HG02943 (cell line): ENCODE results near the gene DAAM2.

ENCODE experiments used
- ATAC-seq: cut with Tn5 transposase; IDR thresholded peaks from one replicate; pipeline ENCODE4 v1.9.1; 2021; ENCODE audit warnings: mild to moderate bottlenecking, low read depth, moderate library complexity; ENCODE audit not compliant: unreplicated experiment

The DAAM2 gene

DNA sequence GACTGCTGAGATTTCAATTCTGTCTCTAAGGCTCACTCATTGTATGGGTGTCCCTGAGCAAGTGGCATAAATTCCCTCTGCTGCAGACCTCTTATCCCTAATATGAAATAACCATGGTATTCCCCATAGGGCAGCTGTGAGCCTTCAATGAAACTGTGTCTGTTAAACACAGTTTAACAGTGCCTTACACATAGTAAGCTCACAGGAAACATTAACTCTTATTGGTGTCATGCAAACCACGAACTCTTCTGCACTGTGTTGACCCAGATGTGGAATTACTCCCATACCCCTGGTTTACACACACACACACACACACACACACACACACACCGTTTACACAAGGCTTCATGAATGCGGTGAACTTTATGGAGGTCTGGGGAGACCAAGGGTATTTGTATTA, 23.2 kb downstream of the DAAM2 start:
- no peak for ATAC-seq

DNA sequence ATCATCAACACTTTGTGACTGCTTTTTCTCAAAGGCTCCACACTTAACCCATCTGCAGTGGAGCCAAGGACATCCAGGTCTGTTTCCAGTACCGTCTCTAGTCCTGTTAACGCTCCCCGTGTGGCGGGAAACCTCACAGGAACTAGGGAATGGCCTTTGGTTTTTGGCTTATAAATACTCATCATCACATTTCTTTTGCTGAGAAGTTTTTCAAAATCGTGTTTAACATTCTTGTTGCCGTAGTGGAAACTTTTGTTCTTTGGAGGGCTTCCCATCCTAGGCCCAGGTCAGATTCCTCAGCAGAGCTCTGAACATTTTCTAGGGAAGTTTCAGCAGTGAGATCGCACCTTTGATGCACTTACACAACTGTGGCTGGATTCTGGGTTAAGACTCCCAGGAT, 24.6 kb downstream of the DAAM2 start:
- no peak for ATAC-seq

- no peak for ATAC-seq
Measured at GRCh38 chr6:39818695-39819094, 26.5 kb downstream of the DAAM2 start.

GRCh38 chr6:39819228-39819627, 27.1 kb downstream of the DAAM2 start:
- no peak for ATAC-seq

DNA sequence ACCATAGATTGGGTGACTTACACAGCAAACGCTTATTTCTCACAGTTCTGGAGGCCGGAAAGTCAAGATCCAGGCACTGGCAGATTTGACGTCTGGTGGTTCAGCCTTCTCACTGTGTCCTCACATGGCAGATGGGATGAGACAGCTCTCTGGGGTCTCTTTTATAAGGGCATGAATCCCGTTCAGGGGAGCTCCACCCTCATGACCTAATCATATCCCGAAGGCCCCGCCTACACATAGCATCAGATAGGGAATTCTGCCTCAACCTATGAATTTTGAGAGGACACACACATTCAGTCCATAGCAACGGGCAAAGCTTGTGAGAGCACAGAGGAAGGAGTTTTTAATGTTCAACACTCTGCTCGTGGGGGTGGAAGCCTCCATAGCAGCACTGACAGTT, 27.5 kb downstream of the DAAM2 start:
- no peak for ATAC-seq

DNA sequence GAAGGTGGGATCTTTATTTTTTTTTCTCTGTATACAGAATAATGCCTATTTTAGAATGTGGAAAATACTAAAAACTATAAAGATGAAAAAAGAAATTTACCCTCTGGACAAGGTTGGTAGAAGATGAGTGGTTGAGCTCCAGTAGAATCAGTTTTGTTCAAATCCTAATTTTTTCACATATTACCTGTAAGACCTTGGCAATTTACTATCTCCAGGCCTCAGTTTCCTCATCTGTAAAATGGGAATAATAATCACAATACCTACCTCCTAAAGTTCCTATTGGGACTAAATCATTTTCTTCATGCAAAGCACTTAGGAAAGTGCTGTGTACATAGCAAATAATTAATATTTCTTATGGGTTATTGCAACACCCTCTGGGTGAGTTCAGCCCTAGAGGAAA, 28.4 kb downstream of the DAAM2 start:
- no peak for ATAC-seq

DNA sequence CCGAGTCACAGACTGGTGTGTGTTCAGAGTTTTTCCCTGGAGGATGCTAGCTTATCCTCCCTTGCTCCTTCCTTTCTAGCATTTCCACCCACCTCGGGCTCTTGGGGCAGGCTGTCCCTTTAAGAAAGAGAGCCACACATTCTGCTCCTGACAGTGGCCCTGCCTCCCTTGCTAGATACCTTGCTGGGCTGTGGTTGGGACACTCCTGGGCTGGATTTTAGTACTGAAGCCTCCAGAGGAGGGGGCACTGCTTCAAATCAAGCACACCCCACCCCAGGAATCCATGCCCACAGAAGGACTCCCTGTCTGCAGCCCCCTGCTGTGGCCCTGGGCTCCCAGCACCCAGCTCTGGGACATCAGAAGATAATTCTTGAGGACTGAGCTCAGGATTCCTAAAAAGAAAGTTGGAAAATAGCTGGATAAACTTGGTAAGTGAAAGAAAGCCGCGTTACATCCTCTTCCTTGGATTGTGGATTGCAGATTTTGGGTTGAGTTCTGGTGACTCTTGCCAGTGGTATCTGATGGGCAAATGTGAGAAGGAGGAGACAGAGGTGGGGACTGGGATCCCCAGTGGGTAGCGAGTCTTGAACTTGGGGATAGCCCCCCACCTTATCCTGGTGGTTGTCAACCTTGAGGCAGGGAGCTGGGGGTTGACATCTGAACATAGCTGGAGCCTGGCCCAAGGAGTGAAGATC, 29.0 kb downstream of the DAAM2 start:
- no peak for ATAC-seq

DNA sequence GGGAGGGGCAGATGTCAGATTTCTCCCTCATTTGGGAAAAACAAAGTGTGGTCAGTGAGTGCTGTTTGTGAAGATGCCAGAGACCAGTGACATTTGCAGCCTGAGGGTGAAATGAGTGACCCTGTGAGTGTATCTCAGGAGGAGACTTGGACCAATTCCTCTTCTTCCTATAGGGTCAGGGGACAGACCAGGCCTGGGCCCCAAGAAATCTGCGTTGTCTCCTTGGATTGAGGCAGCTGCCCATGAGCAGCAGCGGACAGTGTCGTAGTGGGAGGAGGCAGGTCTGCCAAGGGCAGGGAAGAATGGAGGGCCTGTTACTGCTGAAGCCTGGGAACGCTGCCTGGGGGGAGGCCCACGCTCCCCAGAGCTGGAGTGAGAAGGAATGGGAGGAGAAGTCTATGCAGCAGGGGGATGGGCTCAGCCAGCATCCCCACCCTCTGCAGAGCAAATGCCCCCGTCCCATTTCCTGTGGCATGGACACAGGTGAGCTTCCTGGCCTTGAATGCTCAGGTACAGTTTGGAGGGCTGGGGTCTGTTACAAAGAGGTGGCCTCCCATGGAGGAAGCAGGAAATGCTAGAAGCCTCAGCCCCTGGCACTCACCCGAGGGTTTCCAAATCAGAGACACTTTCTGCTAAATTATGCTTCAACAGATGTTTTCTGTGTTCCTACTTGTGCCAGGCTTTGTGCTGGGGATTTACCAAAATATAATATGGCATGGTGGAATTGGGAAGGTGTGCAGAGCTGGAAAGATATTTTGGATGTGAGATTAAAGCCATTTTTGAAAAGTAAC, 29.8 kb downstream of the DAAM2 start:
- ATAC-seq, result no peak

DNA sequence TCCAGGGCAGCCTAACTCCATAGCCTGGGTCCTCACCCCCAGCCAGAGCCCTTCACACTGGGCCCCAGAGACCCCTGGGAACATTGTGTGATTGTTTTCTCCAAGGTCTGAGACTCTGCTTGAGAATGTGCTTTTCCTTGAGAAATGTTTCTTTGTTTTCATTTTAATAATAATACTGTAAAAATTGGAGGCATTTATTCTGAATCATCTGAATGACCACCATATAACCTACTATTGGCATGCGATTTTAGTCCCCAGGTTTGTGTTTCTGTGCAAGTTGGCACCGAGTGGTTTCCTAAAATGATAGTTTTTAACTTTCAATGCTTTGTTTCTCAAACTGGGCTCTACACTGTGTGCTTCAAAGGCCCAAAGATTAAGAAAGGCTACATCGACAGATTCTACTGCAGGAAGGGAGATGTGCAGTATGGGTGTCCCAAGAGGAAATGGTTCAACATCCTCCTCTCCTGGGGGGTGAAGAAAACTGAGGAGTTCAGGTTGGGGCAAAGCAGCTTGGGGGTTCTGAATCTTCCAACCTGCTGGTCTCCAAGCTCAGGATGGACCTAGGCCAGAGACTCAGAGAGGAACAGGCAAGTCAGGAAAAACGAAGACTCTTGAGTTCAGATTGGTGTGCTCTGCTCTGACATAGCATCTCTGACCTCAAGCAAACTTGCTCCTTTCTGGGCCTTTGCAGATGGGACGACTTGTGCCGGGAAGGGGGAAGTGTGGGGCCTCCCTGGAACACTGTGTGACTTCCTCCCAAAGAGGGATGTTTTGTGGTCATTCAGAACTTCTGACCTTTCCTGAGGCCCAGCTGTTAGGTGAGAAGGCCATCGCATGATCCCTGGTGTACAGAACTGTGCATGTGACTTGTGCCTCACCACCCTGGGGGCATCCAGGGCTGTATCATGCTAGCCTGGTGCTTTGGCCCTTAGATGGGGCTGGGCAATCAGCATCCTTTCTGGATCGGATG, 31.0 kb downstream of the DAAM2 start:
- no peak for ATAC-seq

DNA sequence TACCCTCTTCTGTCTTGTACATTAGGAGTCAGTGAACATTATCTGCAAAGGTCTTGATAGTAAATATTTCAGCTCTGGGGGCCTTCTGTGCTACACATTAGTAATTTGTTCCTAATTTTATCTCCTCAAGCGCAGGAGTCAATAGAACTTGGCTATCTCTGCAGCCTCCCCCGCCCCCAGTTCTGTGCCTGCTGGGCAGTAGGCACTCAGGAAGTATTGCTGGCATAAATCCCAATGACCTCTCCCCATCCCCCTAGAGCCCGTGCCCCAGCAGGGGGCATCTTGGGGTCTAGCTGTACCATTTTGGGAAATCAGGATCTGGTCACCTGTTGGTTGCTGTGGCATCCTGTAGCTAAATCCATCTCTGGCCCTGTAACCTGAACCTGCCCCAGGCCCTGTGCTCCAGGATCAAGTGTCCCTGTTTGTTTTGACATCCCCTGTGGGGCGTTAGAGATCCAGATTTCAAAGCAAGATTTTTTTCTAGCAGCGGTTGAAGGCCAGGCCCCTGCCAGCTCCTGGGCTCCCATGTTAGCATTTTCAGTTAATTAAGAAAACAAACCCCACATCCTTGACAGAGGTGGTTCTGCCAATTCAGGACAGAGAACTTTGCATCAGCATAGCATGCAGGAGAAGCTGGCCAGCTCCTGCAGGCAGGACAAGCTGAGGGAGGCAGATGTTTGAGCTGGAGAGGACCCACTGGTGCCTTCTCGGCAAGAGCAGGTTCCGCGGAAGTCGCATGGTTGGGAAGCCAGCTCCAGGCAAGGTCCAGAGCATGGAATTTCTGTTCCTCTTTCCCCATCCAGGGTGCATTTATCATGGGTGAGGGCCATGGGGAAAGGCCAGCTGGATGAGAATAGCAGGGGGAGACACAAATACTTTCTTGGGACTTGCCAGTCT, 32.1 kb downstream of the DAAM2 start:
- no peak for ATAC-seq

- ATAC-seq, result no peak
Measured at GRCh38 chr6:39829331-39829730, 37.2 kb downstream of the DAAM2 start.

- no peak for ATAC-seq
Measured at GRCh38 chr6:39830444-39830843, 38.3 kb downstream of the DAAM2 start.

DNA sequence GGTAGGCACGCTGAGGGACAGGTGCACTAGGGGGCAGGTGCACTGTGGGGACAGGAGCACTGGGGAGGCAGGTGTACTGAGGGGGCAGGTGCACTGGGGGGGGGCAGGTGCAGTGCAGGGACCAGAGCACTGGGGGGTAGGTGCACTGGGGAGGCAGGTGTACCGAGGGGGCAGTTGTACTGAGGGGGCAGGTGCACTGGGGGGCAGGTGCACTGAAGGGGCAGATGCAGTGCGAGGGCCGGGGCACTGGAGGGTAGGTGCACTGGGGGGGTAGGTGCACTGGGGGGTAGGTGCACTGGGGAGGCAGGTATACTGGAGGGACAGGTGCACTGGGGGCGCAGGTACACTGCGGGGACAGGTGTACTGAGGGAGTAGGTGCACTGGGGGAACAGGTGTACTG, 39.5 kb downstream of the DAAM2 start:
- ATAC-seq, result no peak

- ATAC-seq, result no peak
Measured at GRCh38 chr6:39834278-39834677, 42.1 kb downstream of the DAAM2 start.

DNA sequence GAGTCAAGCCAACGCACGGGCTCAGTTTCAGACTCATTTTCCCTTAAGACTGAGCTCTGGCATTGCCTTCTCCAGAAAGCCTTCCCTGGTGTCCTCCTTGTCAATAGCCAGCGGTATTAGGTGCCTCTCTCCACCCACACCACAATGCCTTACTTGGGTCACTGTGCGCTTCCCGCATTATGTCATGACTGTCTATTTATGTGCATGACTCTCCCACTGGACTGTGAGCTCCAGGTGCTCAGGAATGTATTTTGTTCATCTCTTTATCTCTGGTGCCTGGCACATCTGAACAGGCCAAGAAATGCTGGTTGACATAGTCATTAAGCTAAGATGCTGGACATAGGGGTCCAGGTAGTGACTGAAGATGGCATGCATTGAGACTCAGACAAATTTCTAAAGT, 42.7 kb downstream of the DAAM2 start:
- ATAC-seq, result no peak

DNA sequence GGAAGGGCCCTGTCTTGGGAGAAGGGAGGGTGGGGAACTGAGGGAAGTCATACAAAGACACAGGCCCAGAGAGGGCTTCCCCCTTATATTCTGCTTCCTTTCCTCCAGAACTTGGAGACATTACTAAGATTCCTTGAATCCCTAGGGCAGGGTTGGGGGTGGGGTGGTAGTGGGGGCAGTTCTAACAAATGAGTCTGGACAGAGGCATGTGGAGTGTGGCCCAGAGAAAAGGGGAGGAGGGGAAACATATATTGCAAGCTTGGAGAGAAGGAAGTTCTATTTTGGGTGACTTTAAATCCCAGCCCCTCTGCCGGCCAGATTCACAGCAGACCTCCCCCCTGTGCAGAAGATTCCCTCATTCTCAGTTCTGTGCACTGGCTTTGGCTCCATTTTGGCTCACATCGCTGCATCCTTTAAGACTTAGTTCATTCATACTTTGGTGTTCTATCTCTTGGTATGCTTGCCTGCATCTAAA, 43.7 kb downstream of the DAAM2 start:
- no peak for ATAC-seq

DNA sequence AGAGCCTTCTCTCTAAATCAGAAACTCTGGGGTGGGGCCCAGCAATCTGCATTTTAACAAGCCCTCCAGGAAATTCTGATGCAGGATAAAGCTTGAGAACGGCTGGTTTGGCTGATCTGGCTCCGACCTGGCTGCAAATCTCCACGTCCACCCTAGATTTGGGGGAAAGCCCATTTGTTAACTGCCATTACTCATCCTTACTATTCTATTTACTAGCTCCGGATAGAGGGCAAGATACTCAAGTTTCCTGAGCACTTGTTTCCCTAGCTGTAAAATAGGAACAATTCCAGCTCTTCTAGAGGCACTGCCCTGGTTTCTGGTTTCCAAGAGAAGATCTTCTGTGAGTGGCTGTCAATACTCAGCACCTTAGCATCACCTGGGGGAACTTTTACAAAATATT, 44.4 kb downstream of the DAAM2 start:
- no peak for ATAC-seq

GRCh38 chr6:39839445-39839844, 47.3 kb downstream of the DAAM2 start:
- no peak for ATAC-seq

DNA sequence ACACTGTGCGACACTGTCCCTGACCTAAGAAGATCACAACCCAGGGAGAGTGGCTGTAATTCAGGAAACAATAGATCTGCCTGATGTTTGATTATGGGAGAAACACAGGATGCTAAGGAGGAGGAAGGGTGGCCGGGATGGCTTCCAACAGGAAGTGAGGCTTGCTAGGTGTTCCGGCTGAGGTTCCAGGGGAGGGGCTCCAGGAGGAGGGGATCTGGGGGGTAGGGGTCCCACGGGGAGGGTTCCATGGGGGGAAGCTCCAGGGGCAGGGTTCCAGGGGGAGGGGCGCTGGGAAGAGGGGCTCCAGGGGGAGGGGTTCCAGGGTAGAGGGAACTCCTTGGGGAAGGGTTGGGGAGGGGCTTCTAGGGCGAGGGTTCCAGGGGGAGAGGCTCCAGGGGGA, 48.6 kb downstream of the DAAM2 start:
- no peak for ATAC-seq

- ATAC-seq, result no peak
Measured at GRCh38 chr6:39841291-39841690, 49.1 kb downstream of the DAAM2 start.
